HFFc6 (cell line): ENCODE measurements around the gene KCND3. TPM values are rescaled to one million over a fixed set of nuclear protein-coding genes. Genes with fewer than 3 reads are reported as not detected.

Source experiments
- DNase-seq: peaks from one replicate; pipeline ENCODE4 v3.0.0-alpha.2; 2018
- H3K27ac Mint-ChIP-seq: 2 replicates; pipeline ENCODE4 v1.8.0; 2020; ENCODE audit warnings: mild to moderate bottlenecking, mixed read lengths
- H3K27me3 Mint-ChIP-seq: 2 replicates; pipeline ENCODE4 v1.8.0; 2021; ENCODE audit warnings: mild to moderate bottlenecking, moderate library complexity, mixed read lengths; ENCODE audit not compliant: insufficient read depth
- H3K36me3 Mint-ChIP-seq: 2 replicates; pipeline ENCODE4 v1.8.0; 2021; ENCODE audit warnings: low read depth, mixed read lengths
- H3K4me1 Mint-ChIP-seq: 2 replicates; pipeline ENCODE4 v1.8.0; 2020; ENCODE audit warnings: low read depth, mixed read lengths
- H3K4me3 Mint-ChIP-seq: 2 replicates; pipeline ENCODE4 v1.8.0; 2020; ENCODE audit warnings: mild to moderate bottlenecking, moderate library complexity, mixed read lengths
- H3K9me3 Mint-ChIP-seq: 2 replicates; pipeline ENCODE4 v1.8.0; 2020; ENCODE audit warnings: mild to moderate bottlenecking, mixed read lengths
- CTCF ChIP-seq: fragments of 200-600 bp; sonication (generic); IDR thresholded peaks from 2 replicates; pipeline ENCODE4 v1.5.0; 2021; ENCODE audit warnings: antibody characterized with exemption, mild to moderate bottlenecking
- total RNA-seq, 6 experiments: library from RNA; stranded (reverse); fragmentation: NEBNext Ultra II Directional; extraction: Animal tissue kit (Norgen Biotek cat#: 25700); gene quantifications; 2 replicates in 1 of 6; 3 replicates in 5 of 6; pipeline ENCODE4 v1.2.3, GENCODE V29; 2021

The KCND3 gene
- total RNA-seq, 6 experiments from 2014 or later, result 0.09 to 0.47 (median 0.12) TPM

- TF ChIP-seq CTCF, result peak; percentile 21; the same call in 1 of the 2 replicates
- H3K4me3 Mint-ChIP-seq, result no peak overlapping the region
- H3K9me3 Mint-ChIP-seq, result no peaks in the 10 kb centered on the region
- peak; percentile 19 for DNase-seq
- no peak overlapping the region for H3K27ac Mint-ChIP-seq
- H3K27me3 Mint-ChIP-seq, result peaks cover 39% of the 10 kb centered on the region
- no peaks in the 10 kb centered on the region for H3K36me3 Mint-ChIP-seq
- H3K4me1 Mint-ChIP-seq, result peaks cover 5% of the 10 kb centered on the region; the same call in 1 of the 2 replicates
Measured at GRCh38 chr1:111789666-111790316, 199.7 kb downstream of the KCND3 start.

GRCh38 chr1:111789142-111789541 is 200.3 kb downstream of the KCND3 start:
- no peak overlapping the region for H3K27ac Mint-ChIP-seq
- no peak overlapping the region for H3K4me3 Mint-ChIP-seq
- H3K9me3 Mint-ChIP-seq, result no peaks in the 10 kb centered on the region
- H3K36me3 Mint-ChIP-seq, result no peaks in the 10 kb centered on the region
- peaks cover 41% of the 10 kb centered on the region for H3K27me3 Mint-ChIP-seq
- no peak for TF ChIP-seq CTCF
- DNase-seq, result no peak
- peaks cover 5% of the 10 kb centered on the region; the same call in 1 of the 2 replicates for H3K4me1 Mint-ChIP-seq

- H3K4me3 Mint-ChIP-seq, result no peak overlapping the region
- H3K36me3 Mint-ChIP-seq, result no peaks in the 10 kb centered on the region
- H3K27ac Mint-ChIP-seq, result no peak overlapping the region
- no peaks in the 10 kb centered on the region for H3K9me3 Mint-ChIP-seq
- TF ChIP-seq CTCF, result no peak
- no peak for DNase-seq
- peaks cover 5% of the 10 kb centered on the region; the same call in 1 of the 2 replicates for H3K4me1 Mint-ChIP-seq
- peaks cover 31% of the 10 kb centered on the region for H3K27me3 Mint-ChIP-seq
Measured at GRCh38 chr1:111786669-111787207, 202.7 kb downstream of the KCND3 start.

- DNase-seq, result no peak
- no peak overlapping the region for H3K4me3 Mint-ChIP-seq
- H3K9me3 Mint-ChIP-seq, result no peaks in the 10 kb centered on the region
- TF ChIP-seq CTCF, result 0 out of 2 replicates have a peak, but pooled peaks have one; percentile 28
- H3K4me1 Mint-ChIP-seq, result peaks cover 6% of the 10 kb centered on the region; the same call in 1 of the 2 replicates
- H3K27ac Mint-ChIP-seq, result no peak overlapping the region
- H3K27me3 Mint-ChIP-seq, result peaks cover 25% of the 10 kb centered on the region
- no peaks in the 10 kb centered on the region for H3K36me3 Mint-ChIP-seq
Measured at GRCh38 chr1:111784273-111784901, 205.1 kb downstream of the KCND3 start.

GRCh38 chr1:111779546-111779945 is 209.9 kb downstream of the KCND3 start:
- Mint-ChIP-seq H3K4me3 (no peak overlapping the region), H3K27me3 (peaks cover 2% of the 10 kb centered on the region), H3K27ac (no peak overlapping the region), H3K36me3 (no peaks in the 10 kb centered on the region), H3K4me1 (peaks cover 38% of the 10 kb centered on the region), H3K9me3 (no peaks in the 10 kb centered on the region)
- no peak for DNase-seq
- no peak for TF ChIP-seq CTCF
